Neuronal stem cell (in vitro differentiated cells): ENCODE data around the gene OGFOD2.

Experiments used
- DNase-seq: peaks from one replicate; pipeline ENCODE4 v3.0.0-alpha.2; 2013; ENCODE audit warnings: low spot score
- H2AFZ ChIP-seq: one replicate; pipeline ENCODE4 v1.6.1; 2013; ENCODE audit warnings: mild to moderate bottlenecking, low read length, inconsistent platforms
- H2AK5ac ChIP-seq: 2 replicates; pipeline ENCODE4 v1.6.1; 2013; ENCODE audit warnings: low read depth, mild to moderate bottlenecking, inconsistent platforms, low read length, moderate library complexity, mixed read lengths
- H2BK120ac ChIP-seq: 2 replicates; pipeline ENCODE4 v1.6.1; 2013; ENCODE audit warnings: low read depth, mild to moderate bottlenecking, inconsistent platforms, low read length, moderate library complexity, mixed read lengths
- H2BK12ac ChIP-seq: one replicate; pipeline ENCODE4 v1.6.1; 2013; ENCODE audit warnings: low read length, inconsistent platforms
- H2BK15ac ChIP-seq: 2 replicates; pipeline ENCODE4 v1.6.1; 2013; ENCODE audit warnings: mild to moderate bottlenecking, low read length, inconsistent platforms, mixed read lengths
- H2BK5ac ChIP-seq: one replicate; pipeline ENCODE4 v1.6.1; 2013; ENCODE audit warnings: inconsistent platforms, mild to moderate bottlenecking, low read length, moderate library complexity
- H3K14ac ChIP-seq: one replicate; pipeline ENCODE4 v1.6.1; 2013; ENCODE audit warnings: low read length, inconsistent platforms
- H3K18ac ChIP-seq: 2 replicates; pipeline ENCODE4 v1.6.1; 2013; ENCODE audit warnings: low read length, inconsistent platforms
- H3K23ac ChIP-seq: 2 replicates; pipeline ENCODE4 v1.6.1; 2013; ENCODE audit warnings: low read depth, mild to moderate bottlenecking, mixed read lengths, low read length, inconsistent platforms; ENCODE audit not compliant: poor library complexity
- H3K27ac ChIP-seq: replicated peaks from 3 replicates; pipeline ENCODE4 v1.5.1; 2013; ENCODE audit warnings: low read length, inconsistent platforms
- H3K27me3 ChIP-seq, 3 experiments: 2 replicates each; pipeline ENCODE4 v1.6.1; 2013; ENCODE audit warnings: low read length in 3 of 3, mild to moderate bottlenecking in 2 of 3, inconsistent platforms in 1 of 3, low read depth in 1 of 3, mixed read lengths in 1 of 3, moderate library complexity in 1 of 3; ENCODE audit not compliant: control insufficient read depth in 3 of 3, insufficient read depth in 3 of 3
- H3K36me3 ChIP-seq, 2 donors: replicated peaks in 1 of 2; 2 replicates each; pipeline ENCODE4 v1.6.1; 2013; ENCODE audit warnings: low read length in 2 of 2; ENCODE audit not compliant: control insufficient read depth in 2 of 2, insufficient read depth in 2 of 2
- H3K4ac ChIP-seq: 2 replicates; pipeline ENCODE4 v1.6.1; 2013; ENCODE audit warnings: inconsistent platforms, mild to moderate bottlenecking, low read length, moderate library complexity
- H3K4me1 ChIP-seq, 2 donors: 1 replicate in 1 of 2; 2 replicates in 1 of 2; pipeline ENCODE4 v1.6.1; 2013; ENCODE audit warnings: low read length in 2 of 2, low read depth in 1 of 2; ENCODE audit not compliant: control insufficient read depth in 2 of 2, insufficient read depth in 1 of 2
- H3K4me2 ChIP-seq: one replicate; pipeline ENCODE4 v1.6.1; 2013; ENCODE audit warnings: mild to moderate bottlenecking, low read length, inconsistent platforms; ENCODE audit not compliant: insufficient read depth, poor library complexity, severe bottlenecking
- H3K4me3 ChIP-seq, 2 donors: 2 replicates each; pipeline ENCODE4 v1.5.1; 2013; ENCODE audit warnings: low read length in 2 of 2, mild to moderate bottlenecking in 2 of 2, inconsistent platforms in 1 of 2, moderate library complexity in 1 of 2
- H3K79me1 ChIP-seq: one replicate; pipeline ENCODE4 v1.6.1; 2013; ENCODE audit warnings: low read depth, mild to moderate bottlenecking, inconsistent platforms, low read length, moderate library complexity
- H3K9ac ChIP-seq: one replicate; pipeline ENCODE4 v1.6.1; 2013; ENCODE audit warnings: mild to moderate bottlenecking, low read depth, low read length, inconsistent platforms; ENCODE audit not compliant: poor library complexity
- H3K9me3 ChIP-seq, 2 donors: replicated peaks in 1 of 2; 2 replicates each; pipeline versions ENCODE3 to v1.6.1; 2013; ENCODE audit warnings: low read length in 2 of 2, mild to moderate bottlenecking in 2 of 2, inconsistent platforms in 1 of 2, low read depth in 1 of 2, mixed read lengths in 1 of 2, moderate library complexity in 1 of 2; ENCODE audit not compliant: control insufficient read depth in 2 of 2, insufficient read depth in 1 of 2
- H4K8ac ChIP-seq: one replicate; pipeline ENCODE4 v1.6.1; 2013; ENCODE audit warnings: low read depth, mild to moderate bottlenecking, inconsistent platforms, low read length, moderate library complexity
- H4K91ac ChIP-seq: one replicate; pipeline ENCODE4 v1.6.1; 2013; ENCODE audit warnings: low read length, low read depth, mild to moderate bottlenecking, inconsistent platforms; ENCODE audit not compliant: poor library complexity
- WGBS, 2 donors: extraction: QIAGEN DNeasy Blood & Tissue Kit; methylation state at CpG; one replicate each; pipeline ENCODE4 v1.1.7; 2013; ENCODE audit warnings: missing lambda C conversion rate in 2 of 2, mixed read lengths in 1 of 2; ENCODE audit not compliant: insufficient read length in 2 of 2, insufficient replicate concordance in 1 of 2; ENCODE audit errors: extremely low coverage in 2 of 2; 5-methylcytosine and 5-hydroxymethylcytosine counted together

The OGFOD2 gene

GRCh38 chr12:122978507-122978955, 3.5 kb downstream of the OGFOD2 start:
- no peak overlapping the region for H3K4me3 ChIP-seq
- H4K91ac ChIP-seq = no peak overlapping the region
- H4K8ac ChIP-seq = no peak overlapping the region
- H3K27ac ChIP-seq = no peak overlapping the region
- no peak overlapping the region for H2BK5ac ChIP-seq
- no peaks in the 10 kb centered on the region for H3K27me3 ChIP-seq
- peaks cover 16 to 48% of the 10 kb centered on the region in 2 donors for H3K36me3 ChIP-seq
- WGBS, 2 donors = no CpG with 5 or more reads among the region's 21 CpGs
- no peak overlapping the region for H2BK15ac ChIP-seq
- H2BK120ac ChIP-seq = no peak overlapping the region
- H3K4me2 ChIP-seq = no peak overlapping the region
- no peak overlapping the region for H3K9ac ChIP-seq
- H3K9me3 ChIP-seq = no peaks in the 10 kb centered on the region
- peak overlapping the region; percentile 36 for H3K23ac ChIP-seq
- H3K14ac ChIP-seq = no peak overlapping the region
- H3K79me1 ChIP-seq = peaks cover 17% of the 10 kb centered on the region
- H2BK12ac ChIP-seq = peak overlapping the region; percentile 50
- no peak for DNase-seq
- H2AFZ ChIP-seq = no peak overlapping the region
- H3K4me1 ChIP-seq = peaks cover 18 to 39% of the 10 kb centered on the region in 2 donors
- H2AK5ac ChIP-seq = peak overlapping the region; percentile 14
- no peak overlapping the region for H3K4ac ChIP-seq
- H3K18ac ChIP-seq = peak overlapping the region; percentile 42

DNA sequence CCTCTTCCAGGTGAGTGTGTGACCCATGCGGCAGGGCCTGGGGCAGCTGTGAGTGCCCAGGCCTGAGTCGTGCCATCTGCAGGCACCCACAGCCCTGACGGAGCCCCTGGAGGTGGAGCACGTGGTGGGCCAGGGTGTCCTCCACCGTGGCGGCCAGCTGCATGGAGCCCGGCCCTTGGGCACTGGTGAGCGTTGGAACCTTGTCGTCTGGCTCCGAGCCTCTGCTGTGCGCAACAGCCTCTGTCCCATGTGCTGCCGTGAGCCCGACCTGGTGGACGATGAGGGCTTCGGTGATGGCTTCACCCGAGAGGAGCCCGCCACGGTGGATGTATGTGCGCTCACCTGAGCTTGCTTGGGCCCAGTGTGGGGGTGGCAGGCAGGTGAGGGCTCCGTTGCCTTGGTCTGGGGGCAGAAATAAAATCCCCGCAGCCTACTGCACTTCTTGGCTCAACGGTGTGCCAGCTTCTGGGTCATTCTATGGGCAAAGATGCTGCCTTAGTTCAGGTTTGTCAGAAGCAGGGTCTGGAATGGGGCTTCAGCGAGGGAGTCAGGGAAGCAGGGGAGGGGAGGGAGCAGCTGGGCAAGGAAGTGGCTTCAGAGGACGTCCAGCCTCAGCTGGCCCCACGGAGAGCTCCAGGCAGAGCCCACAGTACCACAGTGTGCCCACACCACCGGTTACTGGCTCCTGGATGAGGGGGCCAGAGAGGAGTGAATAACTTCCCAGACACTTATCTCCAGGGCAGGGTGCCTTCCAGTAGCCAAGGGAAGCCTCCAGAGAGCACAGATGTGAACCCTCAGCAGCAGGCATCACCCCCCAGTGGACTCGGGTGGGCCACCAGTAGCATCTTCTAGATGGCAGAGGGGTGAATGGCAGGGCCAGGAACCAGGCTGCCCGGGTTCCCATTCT, 4.2 kb downstream of the OGFOD2 start:
- Histone ChIP-seq H3K23ac (peak overlapping the region; percentile 48), H2BK15ac (no peak overlapping the region), H4K8ac (no peak overlapping the region), H4K91ac (no peak overlapping the region), H2AK5ac (peak overlapping the region; percentile 10), H3K79me1 (peaks cover 17% of the 10 kb centered on the region), H2BK5ac (no peak overlapping the region), H3K4ac (no peak overlapping the region), H3K27ac (no peak overlapping the region), H3K9me3 (no peaks in the 10 kb centered on the region), H3K36me3 (peaks cover 16 to 48% of the 10 kb centered on the region in 2 donors), H2BK120ac (no peak overlapping the region), H2BK12ac (no peak overlapping the region), H3K18ac (no peak overlapping the region), H3K14ac (no peak overlapping the region), H3K4me3 (peak overlapping the region; percentile 95 to 97), H2AFZ (peak overlapping the region; percentile 98), H3K4me1 (peaks cover 18 to 46% of the 10 kb centered on the region in 2 donors), H3K4me2 (peak overlapping the region; percentile 93), H3K9ac (no peak overlapping the region), H3K27me3 (no peaks in the 10 kb centered on the region)
- DNase-seq = no peak
- no CpG with 5 or more reads among the region's 28 CpGs for WGBS, 2 donors

- H3K79me1 ChIP-seq = peaks cover 17% of the 10 kb centered on the region
- no peak overlapping the region for H3K18ac ChIP-seq
- peaks cover 16 to 48% of the 10 kb centered on the region in 2 donors for H3K36me3 ChIP-seq
- peak overlapping the region; percentile 10 for H2AK5ac ChIP-seq
- no peak overlapping the region for H3K27ac ChIP-seq
- no peak overlapping the region for H4K8ac ChIP-seq
- no peak overlapping the region for H2BK15ac ChIP-seq
- H3K4me2 ChIP-seq = peak overlapping the region; percentile 93
- H4K91ac ChIP-seq = no peak overlapping the region
- no peak overlapping the region for H2BK12ac ChIP-seq
- no peak overlapping the region for H3K23ac ChIP-seq
- H3K27me3 ChIP-seq = no peaks in the 10 kb centered on the region
- H3K4ac ChIP-seq = no peak overlapping the region
- H3K4me1 ChIP-seq = peaks cover 18 to 52% of the 10 kb centered on the region in 2 donors
- H3K9ac ChIP-seq = peak overlapping the region; percentile 98
- H3K9me3 ChIP-seq = no peaks in the 10 kb centered on the region
- H3K14ac ChIP-seq = no peak overlapping the region
- H2BK5ac ChIP-seq = no peak overlapping the region
- no CpG with 5 or more reads among the region's 7 CpGs for WGBS, 2 donors
- no peak overlapping the region for H2BK120ac ChIP-seq
- H2AFZ ChIP-seq = peak overlapping the region; percentile 98
- peak overlapping the region; percentile 95 to 97 for H3K4me3 ChIP-seq
- no peak for DNase-seq
These were observed 4.8 kb downstream of the OGFOD2 start for GRCh38 chr12:122979908-122980182.

DNA sequence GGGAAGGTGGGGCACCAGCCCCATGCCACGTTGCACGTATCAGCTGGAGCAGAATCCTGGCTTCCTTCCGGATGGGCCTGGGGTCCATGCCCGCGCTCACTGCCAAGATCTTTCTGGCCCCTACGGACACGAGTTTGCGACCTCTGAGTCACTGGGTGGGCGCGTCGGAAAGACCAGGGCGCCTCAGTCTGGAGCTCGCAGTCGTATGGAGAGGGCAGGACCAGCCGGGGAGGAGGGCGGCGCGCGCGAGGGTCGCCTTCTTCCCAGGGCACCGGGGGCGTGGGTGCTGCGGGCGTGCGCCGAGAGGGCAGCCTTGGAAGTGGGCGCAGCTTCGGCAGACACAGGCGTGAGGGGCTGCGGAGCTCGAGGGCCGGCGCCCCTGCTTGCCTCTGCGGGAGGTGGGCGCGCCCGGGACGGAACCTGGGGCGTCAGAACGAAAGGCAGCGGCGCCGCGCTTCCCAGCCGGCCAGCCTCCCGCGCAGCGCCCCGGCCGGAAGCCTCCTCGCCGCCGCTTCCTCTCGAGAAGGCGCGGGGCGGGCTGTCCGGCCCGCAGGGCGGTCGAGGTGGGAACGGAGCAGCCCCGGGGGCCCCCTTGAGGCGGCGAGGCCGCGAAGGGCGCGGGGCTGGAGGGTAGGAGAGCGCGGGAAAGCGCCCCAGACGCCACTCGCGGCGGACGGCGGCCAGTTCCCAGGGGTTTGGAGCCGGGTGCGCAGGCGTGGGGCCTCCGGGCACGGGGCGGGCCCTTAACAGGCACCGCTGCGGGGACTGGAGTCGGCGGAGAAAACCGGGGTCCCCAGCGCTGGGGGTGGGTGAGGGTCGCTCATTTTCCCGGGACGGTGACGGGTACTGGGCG, 5.4 kb downstream of the OGFOD2 start, which contains the start of gene ARL6IP4:
Gene ARL6IP4, plus strand, starts transcription at position 499 of the 853 bp plus-strand sequence. CDS start 459 bp downstream, outside the sequence.
- H2BK120ac ChIP-seq = peak within 1 kb of the TSS; percentile 100
- peaks cover 16% of the 10 kb centered on the region for H3K79me1 ChIP-seq
- H3K4me2 ChIP-seq = peak within 1 kb of the TSS; percentile 93
- no peak within 1 kb of the TSS for H3K27ac ChIP-seq
- no peak within 1 kb of the TSS for H2BK5ac ChIP-seq
- H2BK15ac ChIP-seq = peak within 1 kb of the TSS; percentile 94
- H2AFZ ChIP-seq = peak within 1 kb of the TSS; percentile 98
- peaks cover 18 to 57% of the 10 kb centered on the region in 2 donors for H3K4me1 ChIP-seq
- peak; percentile 51 for DNase-seq
- peak within 1 kb of the TSS; percentile 8 for H3K4ac ChIP-seq
- peak within 1 kb of the TSS; percentile 96 for H3K18ac ChIP-seq
- H4K8ac ChIP-seq = peak within 1 kb of the TSS; percentile 99
- no peak within 1 kb of the TSS for H4K91ac ChIP-seq
- peak within 1 kb of the TSS; percentile 99 for H3K14ac ChIP-seq
- H3K27me3 ChIP-seq = no peaks in the 10 kb centered on the region
- peak within 1 kb of the TSS; percentile 95 to 97 for H3K4me3 ChIP-seq
- H3K9me3 ChIP-seq = no peaks in the 10 kb centered on the region
- peak within 1 kb of the TSS; percentile 93 for H3K23ac ChIP-seq
- no peak within 1 kb of the TSS for H2BK12ac ChIP-seq
- H2AK5ac ChIP-seq = peak within 1 kb of the TSS; percentile 92
- peaks cover 16 to 48% of the 10 kb centered on the region in 2 donors for H3K36me3 ChIP-seq
- peak within 1 kb of the TSS; percentile 98 for H3K9ac ChIP-seq
- no CpG with 5 or more reads among the region's 96 CpGs for WGBS, 2 donors
